Mucosa of rectum (tissue), 2 donors: ENCODE results near the gene MDGA2.

ENCODE experiments used
- H3K27ac ChIP-seq, 2 donors: one replicate each; pipeline ENCODE4 v1.7.0; 2013; ENCODE audit warnings: inconsistent platforms in 2 of 2, low read depth in 2 of 2, low read length in 2 of 2
- H3K27me3 ChIP-seq, 2 donors: one replicate each; pipeline ENCODE4 v1.7.0; 2013; ENCODE audit warnings: low read length in 2 of 2; ENCODE audit not compliant: control insufficient read depth in 2 of 2, insufficient read depth in 2 of 2
- H3K36me3 ChIP-seq, 2 donors: one replicate each; pipeline ENCODE4 v1.7.0; 2013; ENCODE audit warnings: low read length in 2 of 2; ENCODE audit not compliant: control insufficient read depth in 2 of 2, insufficient read depth in 2 of 2
- H3K4me1 ChIP-seq, 2 donors: one replicate each; pipeline ENCODE4 v1.7.0; 2013; ENCODE audit warnings: low read length in 2 of 2, mild to moderate bottlenecking in 1 of 2; ENCODE audit not compliant: control insufficient read depth in 2 of 2, insufficient read depth in 2 of 2
- H3K4me3 ChIP-seq, 2 donors: one replicate each; pipeline ENCODE4 v1.7.0; 2013; ENCODE audit warnings: low read length in 2 of 2
- H3K9ac ChIP-seq, 2 donors: one replicate each; pipeline ENCODE4 v1.7.0; 2013; ENCODE audit warnings: low read length in 2 of 2, low read depth in 1 of 2, mild to moderate bottlenecking in 1 of 2
- H3K9me3 ChIP-seq, 2 donors: one replicate each; pipeline ENCODE4 v1.7.0; 2013; ENCODE audit warnings: low read length in 2 of 2; ENCODE audit not compliant: control insufficient read depth in 2 of 2
- donor health status: healthy.
- donor health status: Normal muscosa, but diverticular disease.

Gene MDGA2

DNA sequence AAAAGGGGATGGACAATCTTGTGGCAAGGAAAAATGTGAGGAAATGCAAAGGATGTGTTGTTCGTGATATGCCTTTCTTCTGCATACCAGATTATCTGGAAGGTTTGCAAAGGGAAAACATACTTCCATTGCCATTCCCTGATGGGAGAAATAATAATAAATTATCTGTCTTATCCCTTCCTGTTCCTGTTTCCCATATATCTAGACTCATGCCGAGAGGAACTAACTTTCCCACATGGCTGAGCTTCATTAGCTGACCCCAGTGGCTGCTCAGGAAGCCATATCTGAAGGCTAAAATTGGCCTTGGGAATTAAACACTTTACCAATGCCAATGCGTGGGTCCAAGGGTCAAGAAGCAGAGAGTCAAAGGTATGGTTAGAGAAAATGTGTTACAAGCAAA is 439.8 kb downstream of the MDGA2 start:
- Histone ChIP-seq H3K4me1 (no peaks in the 10 kb centered on the region), H3K9me3 (no peaks in the 10 kb centered on the region), H3K27me3 (no peaks in the 10 kb centered on the region), H3K36me3 (no peaks in the 10 kb centered on the region), H3K9ac (no peak overlapping the region), H3K4me3 (no peak overlapping the region), H3K27ac (no peak overlapping the region)

- Histone ChIP-seq H3K9me3 (no peaks in the 10 kb centered on the region), H3K4me1 (no peaks in the 10 kb centered on the region), H3K9ac (no peak overlapping the region), H3K4me3 (no peak overlapping the region), H3K27ac (no peak overlapping the region), H3K27me3 (no peaks in the 10 kb centered on the region), H3K36me3 (no peaks in the 10 kb centered on the region)
These were observed 448.4 kb downstream of the MDGA2 start for GRCh38 chr14:47226877-47227520.

GRCh38 chr14:47223656-47224055 is 451.7 kb downstream of the MDGA2 start:
- Histone ChIP-seq H3K27me3 (no peaks in the 10 kb centered on the region), H3K4me3 (no peak overlapping the region), H3K36me3 (no peaks in the 10 kb centered on the region), H3K9me3 (no peaks in the 10 kb centered on the region), H3K4me1 (no peaks in the 10 kb centered on the region), H3K9ac (no peak overlapping the region), H3K27ac (no peak overlapping the region)

GRCh38 chr14:47220096-47220495 is 455.3 kb downstream of the MDGA2 start:
- H3K36me3 ChIP-seq: no peaks in the 10 kb centered on the region
- no peaks in the 10 kb centered on the region for H3K9me3 ChIP-seq
- H3K4me3 ChIP-seq: no peak overlapping the region

DNA sequence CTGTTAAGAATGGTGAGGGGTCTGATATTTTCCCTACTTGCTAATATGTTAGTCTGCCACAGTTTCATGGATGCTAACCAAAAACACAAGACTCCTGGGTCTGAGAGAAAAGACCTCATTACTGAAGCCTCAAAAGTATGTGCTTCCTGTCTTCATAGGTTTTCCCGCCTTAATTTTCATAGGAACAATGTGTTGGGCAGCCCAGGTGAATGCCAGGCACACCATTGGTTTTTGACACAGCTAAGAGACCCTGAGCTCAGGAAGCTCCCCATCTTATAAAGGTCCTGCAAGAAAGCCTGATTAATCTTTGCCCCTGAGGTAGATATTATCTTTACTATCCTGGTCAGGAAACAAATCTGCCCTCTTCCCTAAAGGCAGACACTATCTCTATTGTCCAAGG is 464.1 kb downstream of the MDGA2 start:
- H3K27ac ChIP-seq: no peak overlapping the region

More at GRCh38 chr14:47220096-47220495, 455.3 kb downstream of the MDGA2 start:
- no peaks in the 10 kb centered on the region for H3K27me3 ChIP-seq
- H3K4me1 ChIP-seq: no peaks in the 10 kb centered on the region
- no peak overlapping the region for H3K27ac ChIP-seq
- no peak overlapping the region for H3K9ac ChIP-seq

DNA sequence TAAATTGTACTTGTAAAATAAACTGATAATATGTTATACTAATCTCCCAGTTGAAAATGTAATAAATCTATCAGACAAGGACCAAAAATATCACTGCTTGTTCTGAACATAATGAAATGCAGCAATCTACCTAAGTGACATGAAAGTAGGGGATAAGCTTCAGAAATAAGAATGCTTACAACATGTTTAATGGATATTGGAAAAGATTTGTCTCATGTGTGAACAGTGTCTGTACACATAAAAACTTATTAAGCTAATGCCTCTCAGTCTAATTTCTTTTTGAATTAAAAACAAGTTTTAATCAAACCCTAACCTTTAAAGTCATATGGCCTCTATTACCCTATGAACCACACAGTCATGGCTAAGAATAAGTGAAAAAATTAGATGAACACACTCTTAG is 465.3 kb downstream of the MDGA2 start:
- Histone ChIP-seq H3K36me3 (no peaks in the 10 kb centered on the region), H3K27me3 (no peaks in the 10 kb centered on the region), H3K4me3 (no peak overlapping the region), H3K9me3 (no peaks in the 10 kb centered on the region), H3K4me1 (no peaks in the 10 kb centered on the region), H3K9ac (no peak overlapping the region), H3K27ac (no peak overlapping the region)

More for the DNA sequence above, 464.1 kb downstream of the MDGA2 start:
- no peaks in the 10 kb centered on the region for H3K9me3 ChIP-seq
- H3K4me1 ChIP-seq: no peaks in the 10 kb centered on the region
- H3K27me3 ChIP-seq: no peaks in the 10 kb centered on the region
- no peak overlapping the region for H3K4me3 ChIP-seq
- no peaks in the 10 kb centered on the region for H3K36me3 ChIP-seq
- H3K9ac ChIP-seq: no peak overlapping the region

DNA sequence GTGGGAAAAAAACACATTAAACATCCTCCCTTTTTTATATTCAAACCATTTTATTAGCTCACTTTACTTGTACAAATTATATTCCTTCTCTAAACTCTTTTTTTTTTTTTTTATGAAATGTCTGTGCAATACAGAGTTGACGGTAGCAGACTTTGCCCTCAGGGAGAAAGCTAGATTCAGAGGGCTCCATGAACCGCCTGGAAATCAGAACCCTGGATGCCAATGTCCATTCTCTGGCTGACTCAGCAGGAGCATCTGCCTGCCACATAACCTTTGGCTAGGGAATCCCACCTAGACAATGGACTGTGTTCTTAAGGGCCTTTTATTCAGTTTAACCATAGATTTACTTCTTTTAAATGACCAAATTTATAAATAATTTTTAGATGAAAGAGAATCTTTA is 467.0 kb downstream of the MDGA2 start:
- H3K27ac ChIP-seq: no peak overlapping the region
- no peaks in the 10 kb centered on the region for H3K9me3 ChIP-seq
- no peak overlapping the region for H3K4me3 ChIP-seq
- H3K36me3 ChIP-seq: no peaks in the 10 kb centered on the region
- no peak overlapping the region for H3K9ac ChIP-seq
- no peaks in the 10 kb centered on the region for H3K27me3 ChIP-seq
- H3K4me1 ChIP-seq: no peaks in the 10 kb centered on the region

GRCh38 chr14:47207617-47208016 is 467.8 kb downstream of the MDGA2 start:
- Histone ChIP-seq H3K36me3 (no peaks in the 10 kb centered on the region), H3K4me3 (no peak overlapping the region), H3K4me1 (no peaks in the 10 kb centered on the region), H3K9ac (no peak overlapping the region), H3K27me3 (no peaks in the 10 kb centered on the region), H3K27ac (no peak overlapping the region), H3K9me3 (no peaks in the 10 kb centered on the region)

DNA sequence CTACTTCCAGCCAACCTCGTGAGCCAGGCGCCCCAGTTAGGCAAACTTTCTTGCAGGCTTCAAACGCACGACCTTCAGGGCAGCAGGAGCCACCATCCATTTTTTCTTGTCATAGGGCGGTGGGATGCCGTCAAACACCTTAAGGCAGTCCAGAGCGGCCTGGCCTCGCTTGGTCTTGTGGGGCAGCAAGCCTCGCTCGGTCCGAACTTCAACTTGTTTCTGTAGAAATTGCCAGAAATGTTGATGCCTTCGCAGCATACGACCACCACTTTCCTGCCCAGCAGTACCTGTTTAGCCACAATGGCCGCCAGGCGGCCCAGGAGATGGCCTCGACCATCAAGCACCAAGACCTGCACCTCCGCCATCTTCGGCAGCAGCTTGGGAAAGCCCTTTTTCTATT is 474.7 kb downstream of the MDGA2 start:
- Histone ChIP-seq H3K36me3 (no peaks in the 10 kb centered on the region), H3K27me3 (no peaks in the 10 kb centered on the region), H3K27ac (no peak overlapping the region), H3K4me1 (no peaks in the 10 kb centered on the region), H3K9me3 (no peaks in the 10 kb centered on the region), H3K9ac (no peak overlapping the region), H3K4me3 (no peak overlapping the region)

DNA sequence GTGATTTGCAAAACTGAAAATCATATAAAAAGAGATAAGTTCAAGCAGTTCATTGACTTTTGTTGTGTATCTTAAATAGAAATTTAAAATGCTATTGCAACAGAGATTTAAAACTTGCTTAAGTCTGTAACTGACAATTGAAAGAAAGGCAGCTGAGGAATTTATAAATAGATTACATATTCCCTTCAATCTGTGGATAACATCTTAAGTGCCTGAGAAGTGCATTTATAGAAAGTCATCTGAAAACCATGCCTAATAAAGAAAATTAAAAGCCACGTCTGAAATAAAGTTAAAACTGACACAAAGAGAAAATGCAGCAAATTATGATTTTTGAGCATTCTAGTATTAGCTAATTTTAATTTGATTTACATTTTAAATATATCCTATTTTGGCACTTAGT is 479.8 kb downstream of the MDGA2 start:
- Histone ChIP-seq H3K27ac (no peak overlapping the region), H3K4me1 (no peaks in the 10 kb centered on the region), H3K36me3 (no peaks in the 10 kb centered on the region), H3K9ac (no peak overlapping the region), H3K27me3 (no peaks in the 10 kb centered on the region), H3K9me3 (no peaks in the 10 kb centered on the region), H3K4me3 (no peak overlapping the region)

- no peak overlapping the region for H3K27ac ChIP-seq
- H3K36me3 ChIP-seq: no peaks in the 10 kb centered on the region
- H3K27me3 ChIP-seq: no peaks in the 10 kb centered on the region
- no peak overlapping the region for H3K9ac ChIP-seq
- H3K4me1 ChIP-seq: no peaks in the 10 kb centered on the region
- no peaks in the 10 kb centered on the region for H3K9me3 ChIP-seq
- H3K4me3 ChIP-seq: no peak overlapping the region
These were observed 481.4 kb downstream of the MDGA2 start for GRCh38 chr14:47194055-47194454.
